Transverse colon (tissue), 4 donors: ENCODE measurements around the gene INSYN2B.

Source experiments
- CTCF ChIP-seq, 5 experiments: fragments of 200-600 bp in 3 of 5; fragments of 450-650 bp in 2 of 5; sonication (generic) in 3 of 5; IDR thresholded peaks; 1 replicate in 2 of 5; 2 replicates in 3 of 5; pipeline ENCODE4 v1.5.1; 2016 to 2017; ENCODE audit warnings: antibody characterized with exemption in 5 of 5, inconsistent platforms in 3 of 5, mild to moderate bottlenecking in 2 of 5, moderate library complexity in 1 of 5
- EP300 ChIP-seq: sonication (generic); formaldehyde crosslinking; IDR thresholded peaks from one replicate; pipeline ENCODE4 v1.6.1; 2017; ENCODE audit warnings: antibody characterized with exemption, low read depth
- POLR2A ChIP-seq: fragments of 450-650 bp; IDR thresholded peaks from one replicate; pipeline ENCODE4 v1.6.1; 2016; ENCODE audit warnings: antibody characterized with exemption, mild to moderate bottlenecking, moderate library complexity
- POLR2AphosphoS5 ChIP-seq, 3 donors: sonication (generic); formaldehyde crosslinking; IDR thresholded peaks; one replicate each; pipeline ENCODE4 v1.6.1; 2016; ENCODE audit warnings: antibody characterized with exemption in 3 of 3

DNA sequence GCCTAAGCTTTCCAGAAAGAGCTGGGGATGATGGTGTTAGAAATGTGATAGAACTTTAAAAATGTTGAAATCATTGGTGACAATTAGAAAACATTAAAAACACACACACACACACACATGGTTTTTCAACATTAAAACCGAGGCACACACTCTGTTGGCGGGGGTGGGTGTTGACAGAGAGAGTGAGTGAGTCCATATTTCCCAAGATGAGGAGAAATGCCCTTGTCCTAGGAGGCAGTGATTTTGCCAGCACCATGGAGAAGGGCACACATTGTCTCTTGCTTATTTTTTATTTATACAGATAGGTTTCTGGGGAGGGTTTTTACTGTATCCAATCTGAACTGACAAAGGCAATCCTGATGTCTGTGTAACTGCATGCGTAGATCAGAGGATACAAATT is 152.5 kb downstream of the INSYN2B start:
- TF ChIP-seq CTCF (IDR thresholded peaks at IDR 0.05) (no peak), POLR2AphosphoS5 (IDR thresholded peaks at IDR 0.05) (no peak), POLR2A (no peak), EP300 (no peak)
